CD1c-positive myeloid dendritic cell (primary cell): ENCODE measurements around the gene CCDC136.

Source experiments
- DNase-seq: peaks from one replicate; pipeline ENCODE4 v3.0.0-alpha.2; 2016; ENCODE audit errors: extremely low spot score

CCDC136 gene

DNA sequence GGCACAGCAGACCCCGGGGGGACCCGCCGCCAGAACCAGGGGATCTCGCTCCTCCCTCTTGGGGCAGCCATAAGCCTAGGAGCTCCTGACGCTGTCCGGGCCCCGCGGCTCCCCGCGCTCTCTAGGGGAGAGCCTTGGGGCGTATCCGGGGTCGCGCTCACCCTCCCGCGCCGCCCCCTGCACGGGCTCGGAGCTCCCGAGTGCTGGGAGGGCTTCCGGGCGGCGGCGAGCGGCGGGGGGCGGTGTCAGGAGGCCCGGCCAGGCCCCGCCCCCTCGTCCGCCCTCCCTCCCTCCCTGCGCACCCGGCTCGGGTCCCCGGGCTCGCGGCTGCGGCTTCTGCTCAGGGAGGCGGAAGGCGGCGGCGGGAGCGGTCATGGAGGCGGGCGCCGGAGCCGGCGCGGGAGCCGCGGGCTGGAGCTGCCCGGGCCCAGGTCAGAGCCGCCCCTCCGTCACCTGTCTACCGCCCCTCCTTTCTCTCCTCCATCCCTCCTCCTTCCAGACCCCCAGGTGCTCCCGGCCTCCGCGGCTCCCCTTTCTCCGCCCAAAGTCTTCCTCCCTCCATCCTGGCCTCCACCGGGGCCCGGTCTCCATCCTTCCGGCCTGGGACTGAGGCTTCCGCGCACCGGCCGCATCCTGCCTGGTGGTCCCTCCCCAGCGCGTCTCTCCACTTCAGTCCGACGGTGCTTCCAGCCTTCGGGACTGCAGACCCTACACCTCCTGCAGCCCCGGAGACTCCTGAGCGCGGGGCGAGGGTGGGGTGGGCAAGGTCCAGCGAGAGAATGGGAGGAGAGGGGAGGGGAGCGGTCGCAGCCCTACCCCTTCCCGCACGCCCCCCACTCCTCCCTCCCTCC lies at the start of gene CCDC136:
CCDC136 (plus strand) TSS at position 848 of the 851 bp plus-strand sequence. CDS start 444 bp downstream, outside the sequence.
- peak; percentile 78 for DNase-seq

DNA sequence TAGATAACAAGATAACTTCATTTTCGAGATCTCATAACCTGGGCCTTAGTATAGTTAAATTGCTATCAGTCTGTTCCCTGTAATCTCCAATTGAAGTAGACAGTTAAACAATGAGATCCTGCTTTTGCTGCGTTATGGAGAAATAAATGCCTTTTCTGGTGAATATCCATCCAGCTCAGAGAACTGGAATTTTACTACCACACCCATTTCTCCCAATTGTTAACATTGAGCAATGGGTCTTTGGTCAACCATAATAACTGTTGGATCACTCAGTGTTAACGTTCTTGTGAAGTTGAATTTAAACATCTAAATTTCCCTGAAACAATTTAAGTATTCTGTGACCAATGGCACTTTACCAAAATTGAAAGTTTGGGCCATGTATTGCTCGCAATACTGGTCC lies 49.6 kb upstream of the CCDC136 start:
- DNase-seq, result no peak

DNA sequence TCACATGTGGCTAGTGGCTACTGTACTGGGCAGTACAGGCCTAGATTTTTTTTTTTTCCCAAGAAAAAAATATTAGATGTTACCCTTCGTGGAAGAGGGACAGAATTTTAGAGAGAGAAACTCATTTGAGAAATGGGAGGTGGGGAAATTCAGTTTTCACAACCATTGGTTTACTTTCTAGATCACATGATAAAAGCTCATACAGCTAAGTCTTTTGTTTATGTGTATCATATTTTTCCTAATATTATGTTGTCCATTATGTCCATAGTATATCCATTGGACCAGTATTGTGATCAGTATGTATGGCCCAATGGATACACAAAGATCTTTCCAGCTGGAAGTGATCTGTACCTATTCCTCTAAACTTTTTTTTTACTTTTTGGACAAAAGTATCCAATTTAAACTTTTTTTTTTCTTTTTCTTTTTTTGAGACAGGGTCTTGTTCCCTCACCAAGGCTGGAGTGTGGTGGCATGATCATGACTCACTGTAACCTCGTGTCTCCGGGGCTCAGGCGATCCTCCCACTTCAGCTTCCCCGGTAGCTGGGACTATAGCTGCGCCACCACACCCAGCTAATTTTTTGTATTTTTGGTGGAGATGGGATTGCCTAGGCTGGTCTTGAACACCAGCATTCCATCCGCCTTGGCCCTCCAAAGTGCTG lies 48.5 kb upstream of the CCDC136 start:
- DNase-seq, result peak; percentile 56

- DNase-seq, result no peak
Measured at GRCh38 chr7:128744366-128744905, 47.3 kb upstream of the CCDC136 start.

- no peak for DNase-seq
Measured at GRCh38 chr7:128745706-128746105, 46.1 kb upstream of the CCDC136 start.

DNA sequence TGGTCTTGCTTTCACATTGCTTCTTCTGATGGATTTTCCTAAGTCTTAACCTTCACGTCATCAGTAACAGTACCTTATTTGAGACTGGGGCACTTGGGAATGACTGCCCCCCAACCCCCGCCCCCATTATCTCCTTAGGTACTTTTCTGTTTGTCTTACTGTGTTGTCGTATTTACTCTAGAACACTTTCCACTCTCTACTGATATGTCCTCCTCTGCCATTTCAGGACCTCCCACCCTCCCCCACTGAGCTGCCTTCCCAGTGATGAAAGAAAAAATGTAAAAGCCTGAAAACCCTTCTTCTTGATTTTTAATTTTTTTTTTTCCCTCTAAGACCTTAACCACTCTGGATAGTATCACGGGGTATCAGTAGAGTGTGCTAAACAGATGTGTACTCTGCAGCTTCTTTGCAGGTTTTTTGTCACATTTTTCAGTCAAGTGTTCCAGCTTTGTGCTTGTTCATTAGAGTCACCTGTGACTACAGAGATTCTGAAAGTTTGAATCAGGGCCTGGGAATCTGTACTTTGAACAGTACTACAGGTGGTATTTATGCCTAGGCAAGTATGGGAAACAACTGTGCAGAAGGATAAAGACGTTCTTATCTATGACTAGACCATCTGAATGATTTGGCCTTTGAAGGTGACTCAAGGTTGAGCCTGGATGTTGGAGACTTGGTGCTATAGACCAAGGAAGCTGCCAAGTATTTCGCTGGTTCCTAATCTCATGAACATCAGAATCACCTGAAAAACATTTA lies 44.3 kb upstream of the CCDC136 start:
- no peak for DNase-seq

GRCh38 chr7:128752251-128752650 lies 39.5 kb upstream of the CCDC136 start:
- no peak for DNase-seq

DNA sequence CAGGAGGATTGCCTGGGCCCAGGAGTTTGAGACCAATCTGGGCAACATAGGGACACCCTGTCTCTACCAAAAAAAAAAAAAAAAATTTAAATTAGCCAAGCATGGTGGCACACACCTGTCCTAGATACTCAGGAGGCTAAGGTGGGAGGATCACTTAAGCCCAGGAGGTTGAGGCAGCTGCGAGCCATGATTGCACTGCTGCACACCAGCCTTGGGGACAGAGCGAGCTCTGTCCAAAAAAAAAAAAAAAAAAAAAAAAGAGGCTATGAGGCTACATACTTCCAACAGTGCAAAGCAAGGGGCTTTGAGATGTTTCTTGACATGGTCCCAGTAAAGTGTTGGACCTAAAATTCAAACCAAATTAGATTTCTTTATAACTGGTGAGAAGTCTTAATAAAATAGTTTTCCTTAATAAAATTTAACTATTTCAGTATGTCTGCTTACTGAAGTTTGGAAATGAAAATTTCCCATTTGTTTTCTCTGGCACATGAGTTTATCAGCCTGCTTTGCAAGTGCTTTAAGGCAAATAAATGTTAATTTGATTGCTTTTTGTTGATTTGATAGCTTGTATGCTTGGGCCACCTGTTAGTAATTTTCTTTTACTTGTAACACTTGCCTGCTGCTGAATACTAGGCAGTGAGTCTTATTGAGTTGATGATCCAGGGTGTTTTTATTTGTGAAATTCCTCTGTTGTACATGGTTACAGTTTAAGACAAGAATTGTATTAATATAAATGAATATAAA lies 36.5 kb upstream of the CCDC136 start:
- DNase-seq, result no peak

- no peak for DNase-seq
Measured at GRCh38 chr7:128755819-128756476, 35.8 kb upstream of the CCDC136 start.

DNA sequence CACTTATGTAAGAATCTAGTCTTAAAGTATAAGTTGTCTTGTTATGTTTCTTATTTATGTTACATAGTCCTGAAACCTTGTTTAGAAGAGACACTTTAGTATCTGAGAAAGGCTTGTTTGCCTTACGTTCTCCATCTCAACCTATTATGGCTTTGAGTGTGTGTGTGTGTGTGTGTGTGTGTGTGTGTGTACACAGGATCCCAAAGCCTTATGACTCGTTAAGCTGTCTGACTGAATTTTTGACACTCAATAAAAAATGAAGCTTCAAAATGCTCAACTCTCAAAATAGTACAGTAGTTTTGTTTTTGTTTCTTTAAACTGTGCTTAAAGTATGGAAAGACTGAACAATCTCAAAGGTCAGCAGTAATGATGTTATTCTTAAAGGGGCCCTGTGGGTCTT lies 34.6 kb upstream of the CCDC136 start:
- no peak for DNase-seq

- DNase-seq, result no peak
Measured at GRCh38 chr7:128758553-128758952, 33.2 kb upstream of the CCDC136 start.

DNA sequence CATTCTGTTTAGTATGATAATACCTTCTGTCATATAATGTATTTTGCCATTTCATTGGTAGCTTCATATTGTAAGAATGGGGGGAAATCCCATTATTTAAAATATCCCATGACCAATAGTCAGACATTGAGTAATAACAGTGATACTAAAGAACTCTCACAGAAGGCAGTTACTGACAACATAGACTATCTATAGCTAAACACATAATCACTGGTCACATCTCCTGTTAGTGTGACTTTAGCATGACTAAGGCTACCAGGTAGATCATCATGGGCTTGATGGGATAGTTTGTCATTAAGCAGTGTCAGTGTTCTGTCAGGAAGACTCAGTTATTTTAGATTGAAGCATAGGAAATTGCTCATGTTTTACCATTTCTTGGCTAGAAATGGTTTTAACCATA lies 32.5 kb upstream of the CCDC136 start:
- no peak for DNase-seq

DNA sequence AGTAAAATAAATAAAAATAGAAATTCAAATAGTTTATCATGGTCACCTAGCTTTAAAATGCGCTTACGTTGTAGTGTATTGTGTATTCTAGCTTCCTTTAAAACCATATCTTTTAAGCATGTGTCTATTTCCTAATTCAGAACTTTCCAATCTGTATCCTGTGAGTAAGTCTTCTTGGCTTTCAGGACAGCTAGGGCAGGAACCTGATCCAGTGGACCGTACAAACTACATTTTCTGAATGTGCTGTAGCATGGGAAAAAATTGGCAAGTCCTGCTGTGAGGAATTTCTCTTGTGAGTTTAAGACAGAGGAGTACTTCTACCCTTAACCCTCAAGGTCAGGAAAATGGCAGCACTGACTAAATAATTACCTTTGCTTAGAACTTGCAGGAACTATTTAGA lies 28.2 kb upstream of the CCDC136 start:
- DNase-seq, result no peak

GRCh38 chr7:128767475-128768110 lies 24.2 kb upstream of the CCDC136 start:
- DNase-seq, result no peak

DNA sequence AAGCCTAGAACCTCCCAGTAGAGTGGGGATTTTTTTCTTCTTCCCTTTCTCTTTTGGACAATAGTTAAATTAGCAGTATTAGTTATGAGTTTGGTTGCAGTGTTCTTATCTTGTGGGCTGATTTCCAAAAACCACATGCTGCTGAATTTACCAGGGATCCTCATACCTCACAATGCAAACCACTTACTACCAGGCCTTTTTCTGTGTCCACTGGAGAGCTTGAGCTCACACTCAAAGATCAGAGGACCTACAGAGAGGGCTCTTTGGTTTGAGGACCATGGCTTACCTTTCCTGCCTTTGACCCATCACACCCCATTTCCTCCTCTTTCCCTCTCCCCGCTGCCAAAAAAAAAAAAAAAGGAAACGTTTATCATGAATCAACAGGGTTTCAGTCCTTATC lies 21.5 kb upstream of the CCDC136 start:
- DNase-seq, result no peak

DNA sequence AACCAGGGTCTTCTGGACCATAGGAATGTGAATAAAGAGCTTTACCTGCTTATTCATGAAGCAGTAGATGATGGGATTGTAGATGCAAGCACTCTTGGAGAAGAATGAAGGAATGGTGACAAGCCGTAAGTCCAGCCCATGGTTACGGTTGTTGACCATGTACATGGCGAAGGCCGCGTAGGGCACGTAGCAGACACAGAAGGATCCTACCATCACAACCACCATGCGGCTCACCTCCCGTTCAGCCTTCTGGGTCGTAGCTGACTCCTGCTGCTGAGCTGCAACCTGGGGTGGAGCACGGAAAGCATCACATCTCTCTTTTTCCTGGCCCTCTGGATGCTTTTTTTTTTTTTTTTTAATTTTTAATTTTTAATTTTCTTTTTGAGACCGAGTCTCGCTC lies 18.2 kb upstream of the CCDC136 start:
- no peak for DNase-seq

DNA sequence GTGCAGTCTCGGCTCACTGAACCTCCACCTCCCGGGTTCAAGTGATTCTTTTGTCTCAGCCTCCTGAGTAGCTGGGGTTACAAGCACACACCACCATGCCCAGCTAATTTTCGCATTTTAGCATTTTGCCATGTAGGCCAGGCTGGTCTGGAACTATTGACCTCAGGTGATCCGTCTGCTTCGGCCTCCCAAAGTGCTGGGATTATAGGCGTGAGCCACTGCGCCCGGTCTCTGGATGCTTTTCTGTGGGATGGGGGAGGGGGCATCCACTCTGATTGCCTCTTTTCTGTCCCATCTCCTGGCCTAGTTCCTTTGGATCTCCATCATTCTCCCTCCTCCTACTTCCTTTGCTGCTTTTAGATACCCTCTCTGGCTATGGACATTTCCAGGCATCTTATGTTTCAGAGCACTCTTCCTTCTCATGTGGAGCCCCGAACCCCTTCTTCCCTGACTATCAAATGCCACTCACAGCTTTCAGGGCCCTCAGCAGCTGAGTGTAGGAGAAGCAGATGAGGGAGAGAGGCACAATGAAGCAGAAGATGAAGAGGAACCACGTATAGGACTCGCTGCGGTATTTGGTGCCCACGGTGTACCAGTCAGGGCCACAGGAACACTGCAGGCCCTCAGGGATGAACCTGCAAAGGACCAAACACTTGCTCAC lies 17.6 kb upstream of the CCDC136 start:
- DNase-seq, result no peak

- DNase-seq, result no peak
Measured at GRCh38 chr7:128774921-128775320, 16.8 kb upstream of the CCDC136 start.

- DNase-seq, result no peak
Measured at GRCh38 chr7:128775744-128776474, 15.9 kb upstream of the CCDC136 start, which contains the start of gene OPN1SW. Gene OPN1SW, minus strand, starts transcription at chr7:128775794. Its CDS starts 13 bp downstream, at chr7:128775781.
